Mesothelial cell of epicardium (in vitro differentiated cells): ENCODE results near the gene SCRG1. TPM values are rescaled to one million over a fixed set of nuclear protein-coding genes. Genes with fewer than 3 reads are reported as not detected.

Experiments
- DNase-seq, 2 experiments: peaks; one replicate each; pipeline ENCODE4 v3.0.0; 2021; ENCODE audit warnings: low spot score in 2 of 2; ENCODE audit not compliant: unreplicated experiment in 2 of 2
- H3K27ac Mint-ChIP-seq: 2 replicates; pipeline ENCODE4 v1.8.0; 2021; ENCODE audit warnings: mixed read lengths
- H3K27me3 Mint-ChIP-seq: 2 replicates; pipeline ENCODE4 v1.8.0; 2021; ENCODE audit warnings: low read depth, mixed read lengths
- H3K36me3 Mint-ChIP-seq: 2 replicates; pipeline ENCODE4 v1.8.0; 2021; ENCODE audit warnings: mixed read lengths
- H3K4me1 Mint-ChIP-seq: 2 replicates; pipeline ENCODE4 v1.8.0; 2021; ENCODE audit warnings: mixed read lengths
- H3K4me3 Mint-ChIP-seq: 2 replicates; pipeline ENCODE4 v1.8.0; 2021; ENCODE audit warnings: mild to moderate bottlenecking, moderate library complexity, mixed read lengths
- H3K9me3 Mint-ChIP-seq: 2 replicates; pipeline ENCODE4 v1.8.0; 2021; ENCODE audit warnings: mixed read lengths
- total RNA-seq: library from RNA; stranded (reverse); gene quantifications from 3 replicates; pipeline ENCODE4 v1.2.1, GENCODE V29; 2021
- TF ChIP-seq, protein P1 (sequence below): fragments of 200-600 bp; sonication (generic); IDR thresholded peaks from one replicate; pipeline ENCODE4 v1.5.0; 2021; ENCODE audit warnings: antibody characterized with exemption; ENCODE audit not compliant: unreplicated experiment

Gene SCRG1
- total RNA-seq, 1 donor from 2014 or later, result 0.42 TPM

DNA sequence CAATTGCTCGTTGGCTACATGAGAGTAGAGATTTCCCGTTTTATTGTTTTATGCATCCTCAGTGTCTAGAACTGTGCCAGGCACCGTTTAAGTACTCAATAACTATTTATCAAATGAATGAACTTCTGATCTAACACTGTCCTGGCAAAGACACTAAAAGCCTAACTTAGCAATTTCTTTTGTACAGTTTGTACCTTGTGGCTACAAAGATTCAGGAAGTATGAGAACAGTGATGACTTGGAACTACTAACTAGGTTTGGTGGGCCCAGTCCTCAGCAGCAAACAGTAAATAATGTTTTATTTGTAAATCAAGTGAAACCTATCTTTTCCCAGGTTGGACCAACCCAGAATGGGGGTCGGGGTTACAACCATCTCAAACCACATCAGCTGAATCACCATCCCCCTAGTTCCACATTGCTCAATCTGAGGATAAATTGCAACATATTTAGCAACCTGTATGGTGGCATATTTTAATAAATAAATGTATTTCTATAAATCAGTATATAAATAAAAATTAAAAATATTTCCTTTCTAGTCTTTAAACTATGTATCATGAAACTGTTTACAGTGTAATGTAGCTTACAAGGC lies 12.3 kb upstream of the SCRG1 start:
- DNase-seq, result no peak
- Mint-ChIP-seq H3K27me3 (no peaks in the 10 kb centered on the region), H3K9me3 (peaks cover 4% of the 10 kb centered on the region), H3K4me3 (no peak overlapping the region), H3K4me1 (peaks cover 9% of the 10 kb centered on the region), H3K36me3 (peaks cover 4% of the 10 kb centered on the region), H3K27ac (no peak overlapping the region)
- TF ChIP-seq, protein P1, sequence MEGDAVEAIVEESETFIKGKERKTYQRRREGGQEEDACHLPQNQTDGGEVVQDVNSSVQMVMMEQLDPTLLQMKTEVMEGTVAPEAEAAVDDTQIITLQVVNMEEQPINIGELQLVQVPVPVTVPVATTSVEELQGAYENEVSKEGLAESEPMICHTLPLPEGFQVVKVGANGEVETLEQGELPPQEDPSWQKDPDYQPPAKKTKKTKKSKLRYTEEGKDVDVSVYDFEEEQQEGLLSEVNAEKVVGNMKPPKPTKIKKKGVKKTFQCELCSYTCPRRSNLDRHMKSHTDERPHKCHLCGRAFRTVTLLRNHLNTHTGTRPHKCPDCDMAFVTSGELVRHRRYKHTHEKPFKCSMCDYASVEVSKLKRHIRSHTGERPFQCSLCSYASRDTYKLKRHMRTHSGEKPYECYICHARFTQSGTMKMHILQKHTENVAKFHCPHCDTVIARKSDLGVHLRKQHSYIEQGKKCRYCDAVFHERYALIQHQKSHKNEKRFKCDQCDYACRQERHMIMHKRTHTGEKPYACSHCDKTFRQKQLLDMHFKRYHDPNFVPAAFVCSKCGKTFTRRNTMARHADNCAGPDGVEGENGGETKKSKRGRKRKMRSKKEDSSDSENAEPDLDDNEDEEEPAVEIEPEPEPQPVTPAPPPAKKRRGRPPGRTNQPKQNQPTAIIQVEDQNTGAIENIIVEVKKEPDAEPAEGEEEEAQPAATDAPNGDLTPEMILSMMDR, result no peak

DNA sequence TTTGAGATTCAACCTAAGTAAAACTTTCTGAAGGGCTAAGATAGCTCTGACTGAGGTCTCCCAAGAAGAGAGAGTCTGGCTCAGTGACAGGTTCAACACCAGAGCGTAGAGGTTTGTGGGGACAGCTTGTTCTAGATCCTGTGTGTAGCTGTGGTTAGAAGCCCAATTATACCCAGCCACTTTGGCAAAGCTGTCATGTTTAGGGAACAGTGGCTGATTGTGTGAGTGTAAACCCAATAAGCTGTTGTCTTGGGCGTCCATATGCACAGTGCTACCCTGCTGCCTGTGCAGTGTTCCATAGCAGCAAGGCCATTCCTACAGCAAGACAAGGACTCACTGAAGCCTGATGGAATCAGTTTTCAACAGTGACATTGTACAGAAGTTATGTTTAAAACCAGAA lies 11.2 kb upstream of the SCRG1 start:
- Mint-ChIP-seq H3K27ac (no peak overlapping the region), H3K4me1 (peaks cover 3% of the 10 kb centered on the region), H3K27me3 (no peaks in the 10 kb centered on the region), H3K9me3 (peaks cover 11% of the 10 kb centered on the region), H3K4me3 (no peak overlapping the region), H3K36me3 (peaks cover 14% of the 10 kb centered on the region)
- TF ChIP-seq, protein P1, result no peak
- DNase-seq, result no peak

DNA sequence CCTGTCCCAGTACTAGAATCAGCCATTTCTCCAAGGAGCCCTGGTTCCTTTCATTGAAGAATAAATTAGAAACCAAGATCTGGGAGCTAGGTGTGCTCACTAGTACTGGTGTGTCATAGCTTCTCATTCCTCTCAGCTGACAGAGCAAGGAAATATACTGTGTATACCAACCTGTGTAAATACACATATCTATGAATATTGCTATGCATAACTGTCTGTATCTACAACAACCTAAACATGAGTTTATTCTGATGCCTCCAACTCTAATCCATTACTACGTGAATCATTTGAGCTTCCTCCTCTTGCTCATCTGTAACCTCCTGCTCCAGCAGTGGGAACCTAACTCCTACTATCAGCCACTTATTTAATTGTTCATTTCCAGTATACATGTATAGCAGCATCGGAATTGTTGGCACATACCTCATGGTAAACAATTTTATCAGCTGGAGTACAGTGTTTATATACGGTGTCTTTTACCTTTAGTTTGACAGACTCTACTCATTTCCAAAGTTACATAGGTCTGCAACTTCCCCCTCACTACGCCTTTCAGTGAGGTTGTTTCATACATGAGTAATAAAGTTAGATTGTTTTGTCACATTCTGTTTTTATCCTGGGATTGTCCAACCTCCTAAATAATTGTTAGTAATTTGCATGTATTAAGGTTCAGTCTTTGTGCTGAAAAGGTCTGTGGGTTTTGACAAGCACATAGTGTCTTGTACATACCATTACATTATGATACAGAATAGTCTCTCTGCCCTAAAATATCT lies 7.1 kb upstream of the SCRG1 start:
- no peak overlapping the region for H3K27ac Mint-ChIP-seq

DNA sequence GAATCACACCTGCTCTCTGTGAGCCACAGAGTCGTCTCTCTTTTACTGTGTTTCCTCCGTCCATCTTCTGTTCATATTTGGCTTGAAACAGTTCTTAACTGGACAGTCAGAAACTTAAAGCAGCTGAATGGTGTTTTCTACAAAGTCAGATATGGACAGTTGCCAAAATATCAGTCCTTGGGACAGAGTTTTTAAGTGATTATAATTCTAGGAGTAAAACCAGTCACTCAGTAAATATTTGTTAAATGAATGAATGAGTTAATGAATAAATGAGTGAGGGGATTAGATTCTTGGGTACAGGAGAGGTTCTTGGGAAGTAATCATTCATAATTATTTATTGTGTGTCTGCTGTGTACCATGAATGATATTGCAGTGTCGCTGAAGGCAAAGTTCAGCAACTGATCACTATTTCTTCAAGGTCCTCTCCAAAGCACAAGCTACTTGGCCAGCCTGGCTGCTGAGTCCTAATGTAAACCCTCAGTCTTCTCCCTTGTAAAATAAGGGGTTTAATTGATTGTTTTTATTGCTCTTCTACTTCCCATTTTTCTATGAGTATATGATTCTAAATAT lies 5.5 kb upstream of the SCRG1 start:
- H3K27ac Mint-ChIP-seq, result no peak overlapping the region
- H3K36me3 Mint-ChIP-seq, result peaks cover 18% of the 10 kb centered on the region
- TF ChIP-seq, protein P1, result no peak
- no peaks in the 10 kb centered on the region for H3K4me1 Mint-ChIP-seq
- peaks cover 11% of the 10 kb centered on the region for H3K9me3 Mint-ChIP-seq
- no peak for DNase-seq
- no peaks in the 10 kb centered on the region for H3K27me3 Mint-ChIP-seq
- H3K4me3 Mint-ChIP-seq, result no peak overlapping the region

More for the DNA sequence above, 7.1 kb upstream of the SCRG1 start:
- H3K27me3 Mint-ChIP-seq, result no peaks in the 10 kb centered on the region
- H3K4me1 Mint-ChIP-seq, result no peaks in the 10 kb centered on the region
- peaks cover 18% of the 10 kb centered on the region for H3K36me3 Mint-ChIP-seq
- TF ChIP-seq, protein P1, result no peak
- H3K9me3 Mint-ChIP-seq, result peaks cover 11% of the 10 kb centered on the region
- H3K4me3 Mint-ChIP-seq, result no peak overlapping the region
- DNase-seq, result no peak

DNA sequence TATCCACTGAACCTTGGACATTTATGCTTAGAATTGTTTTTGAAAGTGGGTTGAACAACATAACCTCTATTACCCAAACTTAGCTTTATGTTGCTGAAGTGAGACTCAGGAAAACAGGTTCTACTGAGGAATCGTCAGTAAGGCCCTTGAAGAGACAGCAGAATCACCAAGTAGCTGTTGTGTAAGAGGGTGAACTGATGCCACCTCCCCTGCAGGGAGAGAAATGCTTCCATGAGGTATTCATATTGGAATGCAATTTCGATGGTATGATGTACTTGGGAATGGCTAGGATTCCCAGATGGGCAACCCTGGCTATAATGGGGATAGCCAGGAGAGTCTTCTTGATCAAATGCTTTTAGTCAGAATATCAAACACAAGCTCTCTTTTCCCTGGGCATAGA lies 4.1 kb upstream of the SCRG1 start:
- DNase-seq, result no peak
- H3K4me1 Mint-ChIP-seq, result peaks cover 2% of the 10 kb centered on the region
- TF ChIP-seq, protein P1, result no peak
- peaks cover 18% of the 10 kb centered on the region for H3K36me3 Mint-ChIP-seq
- H3K27ac Mint-ChIP-seq, result no peak overlapping the region
- H3K4me3 Mint-ChIP-seq, result no peak overlapping the region
- no peaks in the 10 kb centered on the region for H3K27me3 Mint-ChIP-seq
- peaks cover 11% of the 10 kb centered on the region for H3K9me3 Mint-ChIP-seq
